Hepatocyte (in vitro differentiated cells): ENCODE data around the gene KRTAP3-2.
"Not testable (repeated sequence)": the region's sequence is repeated elsewhere in the genome, so short reads cannot be mapped to it uniquely, and the experiment has no call there.

Source experiments
- CTCF ChIP-seq: fragments of 200-600 bp; sonication (generic); IDR thresholded peaks from 2 replicates; pipeline ENCODE4 v1.5.1; 2016; ENCODE audit warnings: antibody characterized with exemption, mild to moderate bottlenecking; ENCODE audit not compliant: poor library complexity
- EZH2 ChIP-seq: fragments of 200-600 bp; sonication (generic); IDR thresholded peaks from 2 replicates; pipeline ENCODE4 v1.6.1; 2016; ENCODE audit warnings: antibody characterized with exemption, mild to moderate bottlenecking, borderline replicate concordance

- not testable (repeated sequence) for TF ChIP-seq CTCF, EZH2
These were observed 47.2 kb upstream of the KRTAP3-2 start, which contains the start of gene KRTAP2-1 for GRCh38 chr17:41046735-41047465.
